Measurements from ENCODE around the gene NADK2. TPM values are rescaled to one million over a fixed set of nuclear protein-coding genes. Genes with fewer than 3 reads are reported as not detected.

NADK2 gene
- total RNA-seq, 1 donor from 2014 or later: 18.2 TPM

DNA sequence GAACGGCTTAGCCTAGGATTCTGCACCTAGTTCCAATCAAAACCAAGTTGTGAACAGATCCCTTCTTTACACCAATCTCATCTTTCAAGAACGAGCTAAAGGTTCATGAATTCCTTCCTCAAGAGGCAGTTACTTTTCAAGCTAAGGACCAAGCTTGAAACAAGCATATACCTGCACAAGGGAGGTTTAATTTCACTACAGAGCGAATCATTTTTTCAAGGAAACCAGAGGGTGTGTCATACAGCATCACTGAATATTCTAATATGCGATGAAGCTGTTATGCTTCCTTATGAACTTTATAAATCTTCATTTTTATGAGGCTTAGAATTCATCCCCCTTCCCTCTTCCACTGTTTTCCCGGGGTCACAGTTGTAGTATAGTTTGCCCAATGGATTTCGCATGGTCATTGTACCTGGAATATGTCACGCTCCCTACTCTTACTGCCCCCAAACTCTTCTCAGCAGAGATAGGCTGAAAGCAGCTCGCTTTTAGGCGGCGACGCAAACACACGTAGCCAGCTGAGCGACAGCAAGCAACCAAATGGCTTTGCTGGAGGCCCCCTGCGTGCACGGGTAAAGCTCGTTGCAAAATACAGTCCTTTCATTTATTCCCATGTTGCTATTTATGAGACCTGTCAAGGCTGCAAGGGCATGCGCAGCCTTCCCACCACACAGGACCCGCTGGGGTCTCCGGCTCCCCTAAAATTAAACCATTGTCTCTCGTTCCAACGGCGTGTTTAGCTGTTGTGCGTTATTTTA, 90.9 kb downstream of the NADK2 start:
- peaks cover 36% of the 10 kb centered on the region for H3K36me3 Mint-ChIP-seq (ENCODE audit: low read depth)
- intact Hi-C loops (cut with micrococcal nuclease): loop anchor here (1.0 to 10.0 kb wide), 5 partner anchors 542 to 1222 kb away; partner anchors contain the start of genes DNAJC21 and NIPBL

DNA sequence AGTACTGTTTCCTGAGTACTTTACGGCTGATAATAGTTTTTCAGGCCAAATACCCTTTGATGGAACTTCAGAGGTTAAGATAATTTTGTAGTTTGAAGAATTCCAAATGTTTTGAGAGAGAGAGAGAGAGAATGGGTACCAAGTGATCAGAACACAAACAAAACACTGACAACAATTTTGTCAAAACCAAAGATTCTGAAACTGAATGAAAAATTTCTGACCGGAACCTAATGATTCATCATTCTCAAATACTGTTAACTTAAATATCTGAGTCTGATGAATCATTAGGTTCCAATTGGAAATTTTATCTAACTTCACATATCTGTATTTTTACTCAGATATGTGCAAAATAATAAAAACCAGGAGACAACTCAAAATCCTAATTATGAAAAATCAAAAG, 94.0 kb downstream of the NADK2 start:
- TF ChIP-seq, protein P1, sequence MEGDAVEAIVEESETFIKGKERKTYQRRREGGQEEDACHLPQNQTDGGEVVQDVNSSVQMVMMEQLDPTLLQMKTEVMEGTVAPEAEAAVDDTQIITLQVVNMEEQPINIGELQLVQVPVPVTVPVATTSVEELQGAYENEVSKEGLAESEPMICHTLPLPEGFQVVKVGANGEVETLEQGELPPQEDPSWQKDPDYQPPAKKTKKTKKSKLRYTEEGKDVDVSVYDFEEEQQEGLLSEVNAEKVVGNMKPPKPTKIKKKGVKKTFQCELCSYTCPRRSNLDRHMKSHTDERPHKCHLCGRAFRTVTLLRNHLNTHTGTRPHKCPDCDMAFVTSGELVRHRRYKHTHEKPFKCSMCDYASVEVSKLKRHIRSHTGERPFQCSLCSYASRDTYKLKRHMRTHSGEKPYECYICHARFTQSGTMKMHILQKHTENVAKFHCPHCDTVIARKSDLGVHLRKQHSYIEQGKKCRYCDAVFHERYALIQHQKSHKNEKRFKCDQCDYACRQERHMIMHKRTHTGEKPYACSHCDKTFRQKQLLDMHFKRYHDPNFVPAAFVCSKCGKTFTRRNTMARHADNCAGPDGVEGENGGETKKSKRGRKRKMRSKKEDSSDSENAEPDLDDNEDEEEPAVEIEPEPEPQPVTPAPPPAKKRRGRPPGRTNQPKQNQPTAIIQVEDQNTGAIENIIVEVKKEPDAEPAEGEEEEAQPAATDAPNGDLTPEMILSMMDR (IDR thresholded peaks at IDR 0.05): no peak
- Mint-ChIP-seq H3K36me3 (ENCODE audit: low read depth) (peaks cover 18% of the 10 kb centered on the region), H3K9me3 (no peaks in the 10 kb centered on the region), H3K4me1 (peaks cover 25% of the 10 kb centered on the region), H3K27ac (no peak overlapping the region), H3K4me3 (no peak overlapping the region), H3K27me3 (no peaks in the 10 kb centered on the region)
- ChIA-PET CTCF (no interaction called here), POLR2A (no interaction called here)
- ATAC-seq (ENCODE audit: low read depth) (no peak), DNase-seq (no peak)
- intact Hi-C loops (cut with micrococcal nuclease): no loop called here

More for the DNA sequence above, 90.9 kb downstream of the NADK2 start:
- Mint-ChIP-seq H3K9me3 (no peaks in the 10 kb centered on the region), H3K4me1 (peaks cover 40% of the 10 kb centered on the region), H3K4me3 (peak overlapping the region; percentile 96), H3K27ac (peak overlapping the region; percentile 85), H3K27me3 (no peaks in the 10 kb centered on the region)
- DNase-seq (peak; percentile 22), ATAC-seq (ENCODE audit: low read depth) (no peak)
- ChIA-PET CTCF (interaction anchor here (0.6 to 2.5 kb wide), 2 partner anchors 91 to 540 kb away, joined by 3 to 11 read pairs; partner anchors contain the start of gene NADK2), POLR2A (interaction anchor here (1.0 to 3.1 kb wide), 3 partner anchors 91 to 1235 kb away, joined by 7 to 35 read pairs (median 10); partner anchors contain the start of genes BRIX1, NADK2, NUP155 and RAD1)
- TF ChIP-seq, protein P1 (IDR thresholded peaks at IDR 0.05): no peak

DNA sequence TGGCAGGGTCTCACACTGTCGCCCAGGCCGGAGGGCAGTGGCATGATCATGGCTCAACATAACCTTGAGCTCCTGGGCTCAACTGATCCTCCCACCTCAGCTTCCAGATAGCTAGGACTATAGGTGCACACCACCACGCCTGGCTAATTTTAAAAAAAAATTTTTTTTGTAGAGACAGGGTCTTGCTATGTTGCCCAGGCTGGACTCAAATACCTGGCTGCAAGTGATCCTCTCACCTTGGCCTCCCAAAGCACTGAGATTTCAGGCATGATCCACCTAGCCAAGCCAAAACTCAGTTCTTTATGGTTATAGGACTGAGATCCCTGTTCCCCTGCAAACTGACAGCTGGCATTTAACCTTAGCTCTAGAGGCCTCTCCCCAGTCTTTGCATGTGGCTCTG, 95.3 kb downstream of the NADK2 start:
- ATAC-seq (ENCODE audit: low read depth): no peak
- CTCF ChIA-PET: no interaction called here
- Mint-ChIP-seq H3K27ac (no peak overlapping the region), H3K9me3 (no peaks in the 10 kb centered on the region), H3K36me3 (ENCODE audit: low read depth) (peaks cover 10% of the 10 kb centered on the region), H3K4me1 (peaks cover 16% of the 10 kb centered on the region), H3K27me3 (no peaks in the 10 kb centered on the region), H3K4me3 (no peak overlapping the region)
- TF ChIP-seq, protein P1 (IDR thresholded peaks at IDR 0.05): no peak
- intact Hi-C loops (cut with micrococcal nuclease): no loop called here
- POLR2A ChIA-PET: no interaction called here
- DNase-seq: no peak

DNA sequence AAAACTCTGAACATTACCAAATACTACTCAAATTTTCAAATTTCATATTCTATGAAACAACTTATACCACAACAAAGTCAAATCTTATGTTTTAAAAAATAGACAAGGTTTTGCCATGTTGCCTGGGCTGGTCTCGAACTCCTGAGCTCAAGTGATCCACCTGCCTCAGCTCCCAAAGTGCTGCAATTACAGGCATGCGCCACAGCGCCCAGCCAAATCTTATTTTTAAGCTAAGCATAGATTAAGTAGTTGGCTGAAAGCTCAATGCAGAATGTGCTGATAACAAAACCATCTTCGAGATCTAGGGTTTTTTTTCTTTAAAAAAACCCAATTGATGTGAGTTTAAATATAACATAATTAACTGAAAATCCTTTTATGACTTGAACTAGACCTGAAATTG, 96.4 kb downstream of the NADK2 start:
- H3K9me3 Mint-ChIP-seq: peaks cover 4% of the 10 kb centered on the region
- POLR2A ChIA-PET: interaction anchor here (0.8 kb wide), 1 partner anchor 545 kb away, joined by 3 read pairs; no protein-coding TSS in a partner anchor
- no peaks in the 10 kb centered on the region for H3K27me3 Mint-ChIP-seq

More for the DNA sequence above, 96.4 kb downstream of the NADK2 start:
- no peak overlapping the region for H3K4me3 Mint-ChIP-seq
- no peak for ATAC-seq (ENCODE audit: low read depth)
- TF ChIP-seq, protein P1 (IDR thresholded peaks at IDR 0.05): no peak
- H3K27ac Mint-ChIP-seq: no peak overlapping the region
- CTCF ChIA-PET: no interaction called here
- peaks cover 8% of the 10 kb centered on the region for H3K4me1 Mint-ChIP-seq
- no peak for DNase-seq
- peaks cover 16% of the 10 kb centered on the region for H3K36me3 Mint-ChIP-seq (ENCODE audit: low read depth)
- intact Hi-C loops (cut with micrococcal nuclease): no loop called here

Other genes with a start within 250 kb of the NADK2 start
- gene UGT3A2, start 175.0 kb downstream of the NADK2 start, total RNA-seq: not detected in 2 replicates
- 6.4 and 8.9 TPM in 2 replicates for gene LMBRD2, start 90.0 kb downstream of the NADK2 start, total RNA-seq
- 18.5 TPM in 2 replicates for gene SKP2, start 89.8 kb downstream of the NADK2 start, total RNA-seq
- 0.13 TPM in 1 of 2 replicates, not detected in the other for gene RANBP3L, start 60.0 kb upstream of the NADK2 start, total RNA-seq